ENCODE results near the gene DNAI7. TPM values are rescaled to one million over a fixed set of nuclear protein-coding genes. Genes with fewer than 3 reads are reported as not detected.
A peak's percentile ranks its signal among the peaks of the same experiment; 100 is the strongest.

Gene DNAI7
- total RNA-seq (2014; rRNA removed; shearing (Covaris generic); ENCODE audit: low replicate concordance) = 0.61 TPM in 1 of 2 replicates, not detected in the other

DNA sequence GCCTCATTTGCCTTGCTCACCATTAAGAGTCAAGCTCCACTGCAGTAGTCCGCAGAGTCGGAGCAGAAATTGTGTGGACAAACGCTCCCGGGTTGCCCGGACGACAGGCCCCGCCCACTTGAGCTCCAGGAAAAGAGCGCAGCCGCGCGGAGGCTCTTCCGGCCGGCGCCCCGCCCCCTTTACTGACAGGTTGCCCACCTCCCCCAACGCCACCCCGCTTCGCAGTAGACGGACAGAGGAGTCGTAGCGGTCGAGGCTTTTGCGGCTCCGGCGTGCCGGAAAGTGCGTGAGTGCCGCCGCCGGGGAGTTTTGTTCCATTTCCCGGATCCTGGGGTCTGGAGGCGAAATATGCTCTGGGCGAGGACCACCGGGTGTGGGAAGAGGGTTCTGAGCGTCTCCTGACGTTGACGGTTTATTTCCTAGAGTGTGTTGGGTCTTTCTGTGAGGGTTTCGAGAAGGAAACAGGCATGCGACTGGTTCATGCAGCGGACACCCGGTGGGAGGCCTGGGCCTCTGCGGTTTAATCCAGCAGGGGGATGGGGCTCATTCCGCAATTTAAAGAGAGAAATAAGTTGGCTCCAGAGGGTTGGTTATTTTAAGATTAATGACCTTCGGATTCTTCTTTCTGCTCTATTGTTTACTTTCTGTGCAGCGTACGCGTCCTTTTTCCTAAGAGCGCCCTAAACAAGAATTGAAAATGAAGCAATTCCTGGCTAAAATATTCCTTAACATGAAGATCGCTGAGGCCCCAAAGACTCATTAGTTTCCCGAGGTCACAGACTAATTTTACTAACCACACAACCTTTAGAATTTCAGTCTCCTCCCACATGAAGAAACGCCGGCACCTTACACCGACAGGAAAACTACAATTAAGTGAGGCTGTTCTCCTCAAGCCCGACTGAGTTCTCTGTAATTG is at the start of gene DNAI7, which contains the start of gene ETFRF1:
Gene DNAI7, minus strand, starts transcription at position 105 of the 916 bp plus-strand sequence. Its CDS starts 82 bp downstream, at position 23.
Gene ETFRF1, plus strand, starts transcription at position 182 of the 916 bp plus-strand sequence. CDS start 8,720 bp downstream, outside the sequence.
- in situ Hi-C loops (cut with HindIII; ENCODE audit: low pct_unique_long_range_greater_than_20kb, low sequenced_read_pairs) = no loop called here
- peak; percentile 92 for DNase-seq (ENCODE audit: low read depth)

DNA sequence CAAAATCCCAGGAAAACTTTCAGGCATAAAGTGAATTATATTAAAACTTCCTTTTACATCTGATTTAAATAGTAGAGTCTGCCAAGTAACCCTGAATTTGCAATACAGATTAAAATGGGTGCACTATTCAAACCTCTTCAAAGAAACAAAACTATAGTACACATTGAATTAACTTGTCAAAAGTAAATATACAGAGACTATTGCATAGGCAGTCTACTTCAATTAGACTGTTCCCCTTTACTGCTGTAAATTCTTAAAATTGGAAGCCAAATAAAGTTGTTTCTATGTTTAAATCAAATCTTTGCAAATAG is 48.7 kb upstream of the DNAI7 start:
- in situ Hi-C loops (cut with HindIII; ENCODE audit: low pct_unique_long_range_greater_than_20kb, low sequenced_read_pairs) = no loop called here
- no peak for DNase-seq (ENCODE audit: low read depth)

GRCh38 chr12:25242981-25243679 is 48.2 kb upstream of the DNAI7 start:
- no peak for DNase-seq (ENCODE audit: low read depth)
- in situ Hi-C loops (cut with HindIII; ENCODE audit: low pct_unique_long_range_greater_than_20kb, low sequenced_read_pairs) = no loop called here

DNA sequence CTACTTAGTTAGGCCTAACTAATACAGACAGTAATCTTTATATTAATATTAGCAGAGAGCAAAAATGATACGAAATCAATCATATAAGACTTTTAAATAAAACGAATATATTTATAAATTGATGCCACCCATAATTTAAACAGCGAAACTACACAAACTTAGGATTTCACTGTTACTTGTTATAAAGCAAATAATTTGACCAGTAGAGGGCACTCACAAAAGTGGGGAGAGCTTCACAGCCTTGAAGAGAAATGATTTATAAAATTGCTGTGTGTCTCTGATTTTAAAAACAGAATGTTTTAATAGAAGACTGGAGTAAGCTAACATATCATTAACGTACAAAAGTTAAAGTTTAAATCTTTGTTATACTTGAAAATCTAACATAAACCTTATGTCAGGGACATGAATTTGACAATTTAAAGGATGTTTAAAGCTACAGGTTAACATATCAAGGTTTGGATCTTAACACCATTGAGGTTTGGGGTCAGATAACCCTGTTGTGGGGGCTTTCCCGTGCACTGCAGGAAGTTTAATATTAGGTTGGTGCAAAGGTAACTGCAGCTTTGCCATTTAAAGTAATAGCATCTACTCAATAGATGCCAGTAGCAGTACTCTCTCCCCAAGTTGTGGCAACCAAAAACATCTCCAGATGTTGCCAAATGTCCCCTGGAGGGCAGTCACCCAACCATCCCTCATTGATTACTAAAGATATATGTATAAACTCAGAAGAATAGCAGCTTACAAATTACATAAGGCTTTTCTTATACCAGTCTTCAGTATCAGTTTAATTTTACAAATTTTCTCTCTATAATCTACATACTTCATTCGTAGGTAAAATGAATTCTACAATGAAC is 46.4 kb upstream of the DNAI7 start:
- DNase-seq (ENCODE audit: low read depth) = no peak
- in situ Hi-C loops (cut with HindIII; ENCODE audit: low pct_unique_long_range_greater_than_20kb, low sequenced_read_pairs) = no loop called here

GRCh38 chr12:25236626-25237025 is 41.7 kb upstream of the DNAI7 start:
- no peak for DNase-seq (ENCODE audit: low read depth)
- in situ Hi-C loops (cut with HindIII; ENCODE audit: low pct_unique_long_range_greater_than_20kb, low sequenced_read_pairs) = no loop called here

- no peak for DNase-seq (ENCODE audit: low read depth)
- in situ Hi-C loops (cut with HindIII; ENCODE audit: low pct_unique_long_range_greater_than_20kb, low sequenced_read_pairs) = no loop called here
Observed at GRCh38 chr12:25236190-25236589, 41.2 kb upstream of the DNAI7 start.

DNA sequence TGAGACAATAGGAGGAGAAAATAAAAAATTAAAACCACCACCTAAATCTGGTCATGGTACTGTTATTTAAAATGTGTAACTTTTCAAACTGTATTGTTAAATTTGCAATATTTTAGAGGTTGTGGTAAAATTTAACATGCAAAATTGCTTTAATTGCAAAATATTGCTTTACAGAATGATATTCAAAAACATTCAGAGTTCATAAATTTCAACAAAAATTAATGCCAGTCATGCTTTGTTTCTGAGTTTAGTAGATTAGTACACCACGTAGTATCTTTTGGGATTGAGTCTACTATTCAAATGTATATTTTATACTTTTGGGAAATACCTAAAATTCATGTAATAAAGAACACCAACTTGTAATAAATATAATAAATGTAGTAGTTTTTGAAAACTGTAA is 18.4 kb upstream of the DNAI7 start:
- in situ Hi-C loops (cut with HindIII; ENCODE audit: low pct_unique_long_range_greater_than_20kb, low sequenced_read_pairs) = no loop called here
- DNase-seq (ENCODE audit: low read depth) = no peak

DNA sequence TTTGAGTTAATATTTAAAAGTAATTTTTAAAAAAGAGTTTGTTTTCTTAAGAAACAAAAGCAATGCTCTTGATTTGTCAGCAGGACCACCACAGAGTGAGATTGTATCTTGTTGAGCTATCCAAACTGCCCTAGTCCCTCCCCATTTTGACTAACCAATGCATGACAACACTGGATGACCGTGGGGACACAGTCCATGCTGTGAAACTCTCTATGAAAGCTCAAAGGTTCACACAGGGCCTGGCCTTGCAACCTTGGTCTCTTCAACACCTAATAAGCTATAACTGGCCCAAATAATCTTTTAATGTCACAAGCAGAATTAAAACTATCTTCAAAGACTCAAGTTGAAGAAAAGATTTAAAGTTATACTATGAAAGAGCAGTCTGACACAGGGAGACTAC is 13.6 kb upstream of the DNAI7 start:
- no peak for DNase-seq (ENCODE audit: low read depth)
- in situ Hi-C loops (cut with HindIII; ENCODE audit: low pct_unique_long_range_greater_than_20kb, low sequenced_read_pairs) = no loop called here

GRCh38 chr12:25207846-25208245 is 12.9 kb upstream of the DNAI7 start:
- no peak for DNase-seq (ENCODE audit: low read depth)

DNA sequence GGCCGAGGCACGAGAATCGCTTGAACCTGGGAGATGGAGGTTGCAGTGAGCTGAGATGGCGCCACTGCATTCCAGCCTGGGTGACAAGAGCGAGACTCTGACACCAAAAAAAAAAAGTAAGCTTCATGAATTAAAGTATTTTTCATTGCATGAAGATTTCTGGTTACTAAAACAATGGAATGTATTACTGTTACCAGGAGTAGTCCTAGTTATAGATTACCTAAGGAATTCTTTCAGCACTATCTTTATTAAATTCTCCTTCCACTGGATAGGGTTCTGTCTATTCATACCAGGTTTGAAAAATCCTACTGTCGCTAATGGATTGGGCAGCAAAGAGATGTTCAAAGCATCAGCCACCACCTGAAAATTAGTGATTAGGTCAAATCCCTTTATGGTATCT is 12.5 kb upstream of the DNAI7 start:
- DNase-seq (ENCODE audit: low read depth) = no peak

More at GRCh38 chr12:25207846-25208245, 12.9 kb upstream of the DNAI7 start:
- in situ Hi-C loops (cut with HindIII; ENCODE audit: low pct_unique_long_range_greater_than_20kb, low sequenced_read_pairs) = no loop called here

GRCh38 chr12:25202137-25202536 is 7.2 kb upstream of the DNAI7 start:
- in situ Hi-C loops (cut with HindIII; ENCODE audit: low pct_unique_long_range_greater_than_20kb, low sequenced_read_pairs) = no loop called here
- no peak for DNase-seq (ENCODE audit: low read depth)

More for the DNA sequence above, 12.5 kb upstream of the DNAI7 start:
- in situ Hi-C loops (cut with HindIII; ENCODE audit: low pct_unique_long_range_greater_than_20kb, low sequenced_read_pairs) = no loop called here

DNA sequence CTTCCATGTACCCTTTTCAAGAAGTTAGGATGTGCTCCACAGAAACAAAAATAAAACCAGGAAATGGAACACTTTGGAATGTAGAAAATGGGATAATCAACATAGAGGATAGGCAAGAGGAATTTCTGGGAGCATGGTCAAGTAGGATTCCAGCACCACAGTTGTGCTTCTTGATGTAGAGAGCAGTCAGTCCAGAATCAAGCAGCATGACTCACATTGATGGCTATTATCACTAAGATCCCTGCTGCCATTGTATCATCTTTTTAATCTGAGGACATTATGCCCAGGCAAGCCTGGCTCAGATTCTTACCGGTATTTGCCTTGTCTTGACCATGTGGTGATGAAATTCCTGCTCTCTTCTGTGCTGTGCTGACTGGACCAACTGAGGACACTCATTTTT is 5.7 kb upstream of the DNAI7 start:
- no peak for DNase-seq (ENCODE audit: low read depth)
- in situ Hi-C loops (cut with HindIII; ENCODE audit: low pct_unique_long_range_greater_than_20kb, low sequenced_read_pairs) = no loop called here

GRCh38 chr12:25197608-25198007 is 2.6 kb upstream of the DNAI7 start:
- DNase-seq (ENCODE audit: low read depth) = no peak
- in situ Hi-C loops (cut with HindIII; ENCODE audit: low pct_unique_long_range_greater_than_20kb, low sequenced_read_pairs) = no loop called here

- in situ Hi-C loops (cut with HindIII; ENCODE audit: low pct_unique_long_range_greater_than_20kb, low sequenced_read_pairs) = no loop called here
- DNase-seq (ENCODE audit: low read depth) = no peak
Observed at GRCh38 chr12:25194722-25195055, 271 bp downstream of the DNAI7 start.

- DNase-seq (ENCODE audit: low read depth) = no peak
- in situ Hi-C loops (cut with HindIII; ENCODE audit: low pct_unique_long_range_greater_than_20kb, low sequenced_read_pairs) = no loop called here
Observed at GRCh38 chr12:25194214-25194613, 746 bp downstream of the DNAI7 start.

GRCh38 chr12:25190793-25191192 is 4.2 kb downstream of the DNAI7 start:
- no peak for DNase-seq (ENCODE audit: low read depth)
- in situ Hi-C loops (cut with HindIII; ENCODE audit: low pct_unique_long_range_greater_than_20kb, low sequenced_read_pairs) = no loop called here

- DNase-seq (ENCODE audit: low read depth) = no peak
- in situ Hi-C loops (cut with HindIII; ENCODE audit: low pct_unique_long_range_greater_than_20kb, low sequenced_read_pairs) = no loop called here
Observed at GRCh38 chr12:25189656-25190055, 5.3 kb downstream of the DNAI7 start.

DNA sequence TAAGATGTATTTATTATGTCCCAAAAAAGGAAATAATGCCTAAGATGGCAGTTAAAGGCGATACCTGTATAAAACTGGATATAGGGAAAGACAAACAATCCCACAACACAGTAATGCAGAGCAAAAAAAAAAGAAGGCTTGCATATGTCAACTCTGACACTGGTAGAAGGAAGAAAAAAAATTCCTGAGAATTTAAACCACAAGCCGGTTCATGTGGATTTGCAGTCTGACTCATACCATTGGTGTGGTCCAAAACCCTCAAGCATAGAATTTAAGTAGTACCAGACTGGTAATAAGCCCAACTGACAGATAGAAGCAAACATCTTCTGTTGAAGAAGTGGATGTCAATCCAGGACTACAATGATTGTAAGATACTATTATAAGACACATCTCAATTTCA is 7.2 kb downstream of the DNAI7 start:
- DNase-seq (ENCODE audit: low read depth) = no peak

More for the DNA sequence above, 7.2 kb downstream of the DNAI7 start:
- in situ Hi-C loops (cut with HindIII; ENCODE audit: low pct_unique_long_range_greater_than_20kb, low sequenced_read_pairs) = no loop called here
